Measurements from ENCODE around the gene ANGPT4. TPM values are rescaled to one million over a fixed set of nuclear protein-coding genes. Genes with fewer than 3 reads are reported as not detected.

Gene ANGPT4
- total and polyA plus RNA-seq, 4 experiments from 2014 or later, result not detected

- Mint-ChIP-seq H3K4me3 (no peak overlapping the region), H3K36me3 (no peaks in the 10 kb centered on the region), H3K27ac (no peak overlapping the region), H3K27me3 (peaks cover 6 to 10% of the 10 kb centered on the region in 2 donors), H3K9me3 (no peaks in the 10 kb centered on the region), H3K4me1 (peaks cover 0 to 1% (median 0%) of the 10 kb centered on the region in 4 donors)
- Histone ChIP-seq H3K36me3 (ENCODE audit: insufficient read depth, low read length) (no peaks in the 10 kb centered on the region), H3K9me3 (ENCODE audit: control insufficient read depth in 1 of 2, low read length in 2 of 2) (no peaks in the 10 kb centered on the region), H3K27me3 (ENCODE audit: insufficient read depth, low read length) (no peaks in the 10 kb centered on the region), H3K4me1 (ENCODE audit: insufficient read depth, low read length) (no peaks in the 10 kb centered on the region), H3K27ac (ENCODE audit: low read depth, low read length) (no peak overlapping the region), H3K4me3 (ENCODE audit: low read length in 2 of 2) (no peak overlapping the region)
- intact Hi-C loops (cut with micrococcal nuclease), result no loop called here
- no peak for DNase-seq
- POLR2A ChIA-PET (ENCODE audit: partially characterized antibody), result no interaction called here
- CTCF ChIA-PET (ENCODE audit: partially characterized antibody), result interaction anchor here (0.7 to 1.7 kb wide), 2 partner anchors 59 to 69 kb away, joined by 3 to 8 read pairs; no protein-coding TSS in a partner anchor
Measured at GRCh38 chr20:887137-887536, 29.0 kb downstream of the ANGPT4 start.

GRCh38 chr20:884983-885952 lies 30.9 kb downstream of the ANGPT4 start:
- Histone ChIP-seq H3K4me1 (ENCODE audit: insufficient read depth, low read length) (no peaks in the 10 kb centered on the region), H3K36me3 (ENCODE audit: insufficient read depth, low read length) (no peaks in the 10 kb centered on the region), H3K27ac (ENCODE audit: low read depth, low read length) (no peak overlapping the region), H3K4me3 (ENCODE audit: low read length in 2 of 2) (no peak overlapping the region), H3K27me3 (ENCODE audit: insufficient read depth, low read length) (no peaks in the 10 kb centered on the region), H3K9me3 (ENCODE audit: control insufficient read depth in 1 of 2, low read length in 2 of 2) (no peaks in the 10 kb centered on the region)
- H3K4me3 Mint-ChIP-seq, result no peak overlapping the region
- intact Hi-C loops (cut with micrococcal nuclease), result no loop called here
- H3K27me3 Mint-ChIP-seq, result peaks cover 7% of the 10 kb centered on the region in 2 donors
- DNase-seq, result no peak
- peaks cover 0 to 6% (median 3%) of the 10 kb centered on the region in 4 donors for H3K4me1 Mint-ChIP-seq
- no peaks in the 10 kb centered on the region for H3K36me3 Mint-ChIP-seq
- H3K9me3 Mint-ChIP-seq, result no peaks in the 10 kb centered on the region
- ChIA-PET POLR2A (ENCODE audit: partially characterized antibody) (no interaction called here), CTCF (ENCODE audit: partially characterized antibody) (no interaction called here)
- H3K27ac Mint-ChIP-seq, result no peak overlapping the region

GRCh38 chr20:881783-882144 lies 34.4 kb downstream of the ANGPT4 start:
- peaks cover 0 to 6% (median 3%) of the 10 kb centered on the region in 4 donors for H3K4me1 Mint-ChIP-seq
- H3K9me3 Mint-ChIP-seq, result peaks cover 0 to 3% (median 0%) of the 10 kb centered on the region in 8 donors
- H3K4me1 ChIP-seq (ENCODE audit: insufficient read depth, low read length), result no peaks in the 10 kb centered on the region
- H3K4me3 ChIP-seq (ENCODE audit: low read length in 2 of 2), result no peak overlapping the region
- ChIA-PET CTCF (ENCODE audit: partially characterized antibody) (no interaction called here), POLR2A (ENCODE audit: partially characterized antibody) (no interaction called here)
- DNase-seq, result no peak
- no peaks in the 10 kb centered on the region for H3K36me3 Mint-ChIP-seq
- intact Hi-C loops (cut with micrococcal nuclease), result no loop called here
- H3K27ac ChIP-seq (ENCODE audit: low read depth, low read length), result no peak overlapping the region
- no peaks in the 10 kb centered on the region for H3K27me3 ChIP-seq (ENCODE audit: insufficient read depth, low read length)
- peak overlapping the region in 1 of 7 donors; percentile 55 for H3K27ac Mint-ChIP-seq
- no peak overlapping the region for H3K4me3 Mint-ChIP-seq
- no peaks in the 10 kb centered on the region for H3K36me3 ChIP-seq (ENCODE audit: insufficient read depth, low read length)
- peaks cover 7% of the 10 kb centered on the region in 2 donors for H3K27me3 Mint-ChIP-seq
- H3K9me3 ChIP-seq (ENCODE audit: control insufficient read depth in 1 of 2, low read length in 2 of 2), result no peaks in the 10 kb centered on the region

- no peak overlapping the region for H3K4me3 Mint-ChIP-seq
- intact Hi-C loops (cut with micrococcal nuclease), result no loop called here
- ChIA-PET POLR2A (ENCODE audit: partially characterized antibody) (no interaction called here), CTCF (ENCODE audit: partially characterized antibody) (no interaction called here)
- Histone ChIP-seq H3K27ac (ENCODE audit: low read depth, low read length) (no peak overlapping the region), H3K36me3 (ENCODE audit: insufficient read depth, low read length) (no peaks in the 10 kb centered on the region), H3K27me3 (ENCODE audit: insufficient read depth, low read length) (no peaks in the 10 kb centered on the region), H3K4me3 (ENCODE audit: low read length in 2 of 2) (no peak overlapping the region), H3K4me1 (ENCODE audit: insufficient read depth, low read length) (no peaks in the 10 kb centered on the region), H3K9me3 (ENCODE audit: control insufficient read depth in 1 of 2, low read length in 2 of 2) (no peaks in the 10 kb centered on the region)
- peaks cover 0 to 3% (median 0%) of the 10 kb centered on the region in 8 donors for H3K9me3 Mint-ChIP-seq
- no peak for DNase-seq
- peak overlapping the region in 3 of 7 donors; percentile 25 to 55 (median 51) for H3K27ac Mint-ChIP-seq
- H3K4me1 Mint-ChIP-seq, result peaks cover 0 to 6% (median 3%) of the 10 kb centered on the region in 4 donors
- H3K36me3 Mint-ChIP-seq, result no peaks in the 10 kb centered on the region
- H3K27me3 Mint-ChIP-seq, result peaks cover 7% of the 10 kb centered on the region in 2 donors
Measured at GRCh38 chr20:881051-881782, 34.9 kb downstream of the ANGPT4 start.

- peaks cover 0 to 6% (median 3%) of the 10 kb centered on the region in 4 donors for H3K4me1 Mint-ChIP-seq
- POLR2A ChIA-PET (ENCODE audit: partially characterized antibody), result no interaction called here
- no peak overlapping the region for H3K4me3 ChIP-seq (ENCODE audit: low read length in 2 of 2)
- intact Hi-C loops (cut with micrococcal nuclease), result no loop called here
- H3K4me1 ChIP-seq (ENCODE audit: insufficient read depth, low read length), result no peaks in the 10 kb centered on the region
- DNase-seq, result no peak
- no peaks in the 10 kb centered on the region for H3K9me3 ChIP-seq (ENCODE audit: control insufficient read depth in 1 of 2, low read length in 2 of 2)
- no peaks in the 10 kb centered on the region for H3K36me3 ChIP-seq (ENCODE audit: insufficient read depth, low read length)
- H3K9me3 Mint-ChIP-seq, result peaks cover 0 to 3% (median 0%) of the 10 kb centered on the region in 8 donors
- no peak overlapping the region for H3K27ac ChIP-seq (ENCODE audit: low read depth, low read length)
- H3K4me3 Mint-ChIP-seq, result no peak overlapping the region
- no peak overlapping the region for H3K27ac Mint-ChIP-seq
- CTCF ChIA-PET (ENCODE audit: partially characterized antibody), result interaction anchor here (0.6 to 1.3 kb wide), 2 partner anchors 11 to 76 kb away, joined by 3 to 4 read pairs; no protein-coding TSS in a partner anchor
- H3K27me3 Mint-ChIP-seq, result peaks cover 2 to 4% of the 10 kb centered on the region in 2 donors
- H3K27me3 ChIP-seq (ENCODE audit: insufficient read depth, low read length), result no peaks in the 10 kb centered on the region
- H3K36me3 Mint-ChIP-seq, result no peaks in the 10 kb centered on the region
Measured at GRCh38 chr20:879626-880025, 36.5 kb downstream of the ANGPT4 start.

GRCh38 chr20:878511-879307 lies 37.4 kb downstream of the ANGPT4 start:
- no peaks in the 10 kb centered on the region for H3K27me3 ChIP-seq (ENCODE audit: insufficient read depth, low read length)
- H3K27ac ChIP-seq (ENCODE audit: low read depth, low read length), result no peak overlapping the region
- no peaks in the 10 kb centered on the region for H3K4me1 ChIP-seq (ENCODE audit: insufficient read depth, low read length)
- ChIA-PET CTCF (ENCODE audit: partially characterized antibody) (interaction anchor here (1.3 kb wide), 1 partner anchor 77 kb away, joined by 4 read pairs; no protein-coding TSS in a partner anchor), POLR2A (ENCODE audit: partially characterized antibody) (interaction anchor here (0.5 kb wide), 1 partner anchor 355 kb away, joined by 3 read pairs; no protein-coding TSS in a partner anchor)
- H3K9me3 ChIP-seq (ENCODE audit: control insufficient read depth in 1 of 2, low read length in 2 of 2), result no peaks in the 10 kb centered on the region
- Mint-ChIP-seq H3K4me3 (no peak overlapping the region), H3K9me3 (peaks cover 0 to 3% (median 0%) of the 10 kb centered on the region in 8 donors), H3K27me3 (peaks cover 0 to 1% of the 10 kb centered on the region in 2 donors), H3K4me1 (peaks cover 0 to 6% (median 3%) of the 10 kb centered on the region in 4 donors), H3K36me3 (no peaks in the 10 kb centered on the region), H3K27ac (no peak overlapping the region)
- DNase-seq, result peak in 1 of 5 donors; percentile 4
- intact Hi-C loops (cut with micrococcal nuclease), result no loop called here
- no peaks in the 10 kb centered on the region for H3K36me3 ChIP-seq (ENCODE audit: insufficient read depth, low read length)
- no peak overlapping the region for H3K4me3 ChIP-seq (ENCODE audit: low read length in 2 of 2)
